NCI-H1694 treated with DMSO at 0.1 percent for 48 hours (cell line): ENCODE measurements around the gene EFNB2.
A peak's percentile ranks its signal among the peaks of the same experiment; 100 is the strongest.

Experiments
- DNase-seq: peaks from one replicate; lab custom pipeline; 2025; lab: John Stamatoyannopoulos, UW

EFNB2 gene

GRCh38 chr13:106525865-106526264, 9.6 kb downstream of the EFNB2 start:
- DNase-seq, result no peak

- DNase-seq, result peak; percentile 19
Measured at GRCh38 chr13:106524108-106524507, 11.4 kb downstream of the EFNB2 start.

- peak; percentile 99 for DNase-seq
Measured at GRCh38 chr13:106523576-106523975, 11.9 kb downstream of the EFNB2 start.

GRCh38 chr13:106522898-106523525, 12.4 kb downstream of the EFNB2 start:
- peak; percentile 53 for DNase-seq

- no peak for DNase-seq
Measured at GRCh38 chr13:106522112-106522705, 13.3 kb downstream of the EFNB2 start.

- DNase-seq, result no peak
Measured at GRCh38 chr13:106521095-106521799, 14.2 kb downstream of the EFNB2 start.

- DNase-seq, result peak; percentile 63
Measured at GRCh38 chr13:106520251-106521054, 15.0 kb downstream of the EFNB2 start.

GRCh38 chr13:106518512-106518911, 16.9 kb downstream of the EFNB2 start:
- no peak for DNase-seq

GRCh38 chr13:106517109-106517847, 18.2 kb downstream of the EFNB2 start:
- no peak for DNase-seq

- DNase-seq, result no peak
Measured at GRCh38 chr13:106515635-106516254, 19.7 kb downstream of the EFNB2 start.

GRCh38 chr13:106514928-106515634, 20.4 kb downstream of the EFNB2 start:
- DNase-seq, result no peak

GRCh38 chr13:106513025-106513983, 22.2 kb downstream of the EFNB2 start:
- DNase-seq, result no peak

GRCh38 chr13:106507560-106508274, 27.7 kb downstream of the EFNB2 start:
- no peak for DNase-seq

- no peak for DNase-seq
Measured at GRCh38 chr13:106506286-106506685, 29.2 kb downstream of the EFNB2 start.

- no peak for DNase-seq
Measured at GRCh38 chr13:106505732-106506131, 29.7 kb downstream of the EFNB2 start.

- DNase-seq, result no peak
Measured at GRCh38 chr13:106505295-106505694, 30.2 kb downstream of the EFNB2 start.

- DNase-seq, result no peak
Measured at GRCh38 chr13:106503730-106504453, 31.6 kb downstream of the EFNB2 start.

- no peak for DNase-seq
Measured at GRCh38 chr13:106503272-106503671, 32.2 kb downstream of the EFNB2 start.
